Tibial artery (tissue), 4 donors: Measurements from ENCODE around the gene CELF4.
"Not testable (repeated sequence)": the region's sequence is repeated elsewhere in the genome, so short reads cannot be mapped to it uniquely, and the experiment has no call there.

Experiments
- DNase-seq, 2 donors: peaks; one replicate each; pipeline ENCODE4 v3.0.0-alpha.2; 2019
- H3K27ac ChIP-seq, 2 donors: fragments of 200-600 bp; sonication (generic) in 1 of 2; 1 replicate in 1 of 2; 2 replicates in 1 of 2; pipeline ENCODE4 v1.5.1; 2018 to 2019; ENCODE audit warnings: mild to moderate bottlenecking in 1 of 2
- H3K27me3 ChIP-seq, 2 donors: fragments of 200-600 bp; sonication (generic) in 1 of 2; one replicate each; pipeline versions ENCODE4 v1.5.1 to v1.6.0; 2016 to 2019
- H3K36me3 ChIP-seq, 3 donors: fragments of 200-600 bp; sonication (generic) in 2 of 3; one replicate each; pipeline ENCODE4 v1.5.1; 2016 to 2019; ENCODE audit warnings: mild to moderate bottlenecking in 2 of 3
- H3K4me1 ChIP-seq, 4 donors: fragments of 200-600 bp; sonication (generic) in 2 of 4; 1 replicate in 3 of 4; 2 replicates in 1 of 4; pipeline ENCODE4 v1.5.1; 2016 to 2019
- H3K4me3 ChIP-seq, 2 donors: fragments of 200-600 bp; sonication (generic) in 1 of 2; 1 replicate in 1 of 2; 2 replicates in 1 of 2; pipeline ENCODE4 v1.5.1; 2018 to 2019; ENCODE audit warnings: mild to moderate bottlenecking in 2 of 2
- H3K9me3 ChIP-seq, 3 donors: fragments of 200-600 bp; sonication (generic) in 1 of 3; one replicate each; pipeline ENCODE4 v1.5.1; 2016 to 2019
- intact Hi-C: fragments of 100-400 bp; cut with DNase I; formaldehyde crosslinking; loops from one replicate; pipeline ENCODE4 v1.15.0; 2023; ENCODE audit warnings: low total_unique reads
- TF ChIP-seq, protein P1 (sequence below), 2 experiments: fragments of 200-600 bp in 1 of 2; fragments of 450-650 bp in 1 of 2; IDR thresholded peaks; one replicate each; pipeline ENCODE4 v1.5.1; 2017 to 2019; ENCODE audit warnings: antibody characterized with exemption in 2 of 2, mild to moderate bottlenecking in 1 of 2, moderate library complexity in 1 of 2

CELF4 gene

DNA sequence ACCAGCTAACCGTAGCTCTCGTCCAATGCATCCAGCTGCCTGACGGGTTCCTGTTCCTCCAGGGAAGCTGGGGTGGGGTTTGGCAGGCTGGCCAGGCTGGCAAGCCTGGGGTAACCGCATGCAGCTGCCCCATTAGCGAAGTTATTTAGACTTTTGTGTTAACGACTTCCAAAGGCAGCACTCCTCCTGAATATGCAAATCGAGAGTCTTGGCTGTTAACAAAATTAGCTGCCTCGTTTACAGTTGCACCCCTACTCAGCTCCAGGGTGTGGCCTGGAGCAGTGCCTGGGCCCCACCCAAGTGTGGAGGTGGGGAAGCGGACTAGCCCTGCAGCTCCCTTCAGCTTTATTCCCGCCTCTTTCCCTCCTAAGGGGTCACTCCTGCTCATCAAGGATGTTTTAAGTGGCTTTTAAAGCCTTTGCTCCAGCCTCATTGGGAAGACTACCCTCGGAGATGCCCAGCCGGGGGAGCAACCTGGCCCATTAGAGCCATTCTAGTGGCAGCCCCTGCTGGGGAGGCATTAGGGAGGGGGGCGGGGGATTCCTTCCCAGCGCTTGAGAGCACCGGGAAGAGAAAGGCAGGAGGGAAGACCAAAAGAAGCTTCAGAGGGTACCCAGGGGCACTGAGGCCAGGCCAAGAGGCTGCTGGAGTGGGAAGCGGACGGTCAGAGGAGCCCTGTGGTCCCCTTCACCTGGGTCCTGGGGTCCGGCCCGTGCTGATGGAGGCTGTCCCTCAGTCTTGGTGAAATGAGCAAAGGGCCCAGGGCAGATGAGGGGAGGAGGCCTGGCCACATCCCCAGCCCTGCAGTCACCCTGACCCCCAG lies 204.1 kb downstream of the CELF4 start:
- Histone ChIP-seq H3K36me3 (no peaks in the 10 kb centered on the region), H3K4me1 (peaks cover 0 to 20% (median 8%) of the 10 kb centered on the region in 4 donors), H3K9me3 (no peaks in the 10 kb centered on the region), H3K27ac (no peak overlapping the region), H3K27me3 (peaks cover 0 to 16% of the 10 kb centered on the region in 2 donors), H3K4me3 (no peak overlapping the region)
- DNase-seq: no peak
- TF ChIP-seq, protein P1, sequence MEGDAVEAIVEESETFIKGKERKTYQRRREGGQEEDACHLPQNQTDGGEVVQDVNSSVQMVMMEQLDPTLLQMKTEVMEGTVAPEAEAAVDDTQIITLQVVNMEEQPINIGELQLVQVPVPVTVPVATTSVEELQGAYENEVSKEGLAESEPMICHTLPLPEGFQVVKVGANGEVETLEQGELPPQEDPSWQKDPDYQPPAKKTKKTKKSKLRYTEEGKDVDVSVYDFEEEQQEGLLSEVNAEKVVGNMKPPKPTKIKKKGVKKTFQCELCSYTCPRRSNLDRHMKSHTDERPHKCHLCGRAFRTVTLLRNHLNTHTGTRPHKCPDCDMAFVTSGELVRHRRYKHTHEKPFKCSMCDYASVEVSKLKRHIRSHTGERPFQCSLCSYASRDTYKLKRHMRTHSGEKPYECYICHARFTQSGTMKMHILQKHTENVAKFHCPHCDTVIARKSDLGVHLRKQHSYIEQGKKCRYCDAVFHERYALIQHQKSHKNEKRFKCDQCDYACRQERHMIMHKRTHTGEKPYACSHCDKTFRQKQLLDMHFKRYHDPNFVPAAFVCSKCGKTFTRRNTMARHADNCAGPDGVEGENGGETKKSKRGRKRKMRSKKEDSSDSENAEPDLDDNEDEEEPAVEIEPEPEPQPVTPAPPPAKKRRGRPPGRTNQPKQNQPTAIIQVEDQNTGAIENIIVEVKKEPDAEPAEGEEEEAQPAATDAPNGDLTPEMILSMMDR (IDR thresholded peaks at IDR 0.05): no peak
- intact Hi-C loops: no loop called here

DNA sequence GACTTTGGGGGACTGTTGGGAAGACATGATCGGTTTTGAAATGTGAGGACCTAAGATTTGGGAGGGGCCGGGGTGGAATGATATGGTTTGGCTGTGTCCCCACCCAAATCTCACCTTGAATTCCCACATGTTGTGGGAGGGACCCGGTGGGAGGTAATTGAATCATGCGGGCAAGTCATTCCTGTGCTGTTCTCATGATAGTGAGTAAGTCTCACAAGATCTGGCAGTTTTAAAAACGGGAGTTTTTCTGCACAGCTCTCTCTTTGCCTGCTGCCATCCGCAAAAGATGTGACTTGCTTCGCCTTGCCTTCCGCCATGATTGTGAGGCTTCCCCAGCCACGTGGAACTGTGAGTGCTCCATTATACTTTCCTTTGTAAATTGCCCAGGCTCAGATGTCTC lies 207.5 kb downstream of the CELF4 start:
- H3K4me1 ChIP-seq, H3K27ac ChIP-seq, intact Hi-C loops, H3K9me3 ChIP-seq, H3K36me3 ChIP-seq, DNase-seq, H3K4me3 ChIP-seq: not testable (repeated sequence)
- H3K27me3 ChIP-seq: peaks cover 0 to 16% of the 10 kb centered on the region in 2 donors

- intact Hi-C loops: no loop called here
- Histone ChIP-seq H3K27me3 (peaks cover 0 to under 1% of the 10 kb centered on the region in 2 donors), H3K4me3 (no peak overlapping the region), H3K27ac (no peak overlapping the region), H3K36me3 (no peaks in the 10 kb centered on the region), H3K9me3 (no peaks in the 10 kb centered on the region), H3K4me1 (no peaks in the 10 kb centered on the region)
- TF ChIP-seq, protein P1 (IDR thresholded peaks at IDR 0.05): no peak
- no peak for DNase-seq
Observed at GRCh38 chr18:37355772-37356171, 209.8 kb downstream of the CELF4 start.

DNA sequence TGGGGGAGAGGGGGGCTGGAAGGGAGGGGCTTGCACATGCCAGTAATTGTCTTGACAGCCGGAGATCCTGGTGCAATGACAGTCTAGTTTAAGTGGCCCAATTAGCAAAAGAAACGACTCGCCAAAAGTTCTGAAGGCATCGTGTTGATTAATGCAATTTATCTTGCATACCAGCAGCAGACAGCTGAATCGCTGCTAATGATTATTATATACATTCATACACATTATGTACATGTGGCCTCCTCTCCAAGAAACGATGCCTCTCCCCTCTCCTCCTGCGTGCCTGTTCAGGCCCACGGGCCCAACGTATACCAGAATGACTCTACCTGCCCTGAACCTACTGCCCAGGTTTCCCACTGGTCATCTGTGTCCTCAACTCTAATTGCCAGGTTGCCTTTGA lies 214.5 kb downstream of the CELF4 start:
- intact Hi-C loops: no loop called here
- Histone ChIP-seq H3K27me3 (peaks cover 0 to 7% of the 10 kb centered on the region in 2 donors), H3K4me3 (no peak overlapping the region), H3K27ac (no peak overlapping the region), H3K9me3 (no peaks in the 10 kb centered on the region), H3K4me1 (no peaks in the 10 kb centered on the region), H3K36me3 (no peaks in the 10 kb centered on the region)
- no peak for DNase-seq
- TF ChIP-seq, protein P1 (IDR thresholded peaks at IDR 0.05): no peak

DNA sequence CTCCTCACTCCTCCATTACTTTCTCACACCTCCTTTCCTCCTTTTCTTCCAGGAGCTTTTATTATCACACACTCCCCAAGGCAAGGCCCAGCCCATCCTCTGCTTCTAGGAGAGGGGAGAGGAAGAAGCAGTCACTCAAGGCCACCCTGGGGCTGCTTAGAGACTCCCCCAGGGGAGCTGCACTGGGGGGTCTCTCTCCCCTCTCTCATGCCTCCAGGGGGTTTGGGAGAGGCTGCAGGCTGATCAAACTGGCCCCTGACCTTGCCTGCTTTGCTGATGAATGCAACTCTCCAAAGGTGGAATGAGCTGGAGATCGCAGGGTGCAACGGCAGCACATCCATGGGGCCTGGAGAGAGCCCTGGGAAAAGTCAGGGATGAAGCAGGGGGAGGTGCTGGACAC lies 216.9 kb downstream of the CELF4 start:
- peaks cover 0 to 30% of the 10 kb centered on the region in 2 donors for H3K27me3 ChIP-seq
- H3K4me1 ChIP-seq: no peaks in the 10 kb centered on the region
- intact Hi-C loops: no loop called here
- no peaks in the 10 kb centered on the region for H3K9me3 ChIP-seq
- DNase-seq: no peak
- H3K27ac ChIP-seq: no peak overlapping the region
- H3K36me3 ChIP-seq: no peaks in the 10 kb centered on the region
- no peak overlapping the region for H3K4me3 ChIP-seq
- TF ChIP-seq, protein P1 (IDR thresholded peaks at IDR 0.05): no peak

- intact Hi-C loops: no loop called here
- H3K27me3 ChIP-seq: peaks cover 0 to 36% of the 10 kb centered on the region in 2 donors
- no peak overlapping the region for H3K4me3 ChIP-seq
- TF ChIP-seq, protein P1 (IDR thresholded peaks at IDR 0.05): no peak
- H3K27ac ChIP-seq: no peak overlapping the region
- no peak for DNase-seq
- H3K36me3 ChIP-seq: no peaks in the 10 kb centered on the region
- H3K9me3 ChIP-seq: no peaks in the 10 kb centered on the region
- H3K4me1 ChIP-seq: peaks cover 0 to 2% (median 0%) of the 10 kb centered on the region in 4 donors
Observed at GRCh38 chr18:37346048-37346447, 219.6 kb downstream of the CELF4 start.
